Limb (tissue), 2 donors: ENCODE measurements around the gene IFT43.
A peak's percentile ranks its signal among the peaks of the same experiment; 100 is the strongest.

Experiments
- DNase-seq, 2 donors: peaks; one replicate each; pipeline ENCODE4 v3.0.0-alpha.2; 2016; ENCODE audit errors: extremely low spot score in 2 of 2

Gene IFT43

GRCh38 chr14:75985618-75986438, at the start of gene IFT43:
Gene IFT43 (plus strand): TSS chr14:75985763. CDS start chr14:75985787, 24 bp downstream.
- DNase-seq: peak; percentile 91 to 94

GRCh38 chr14:75939200-75939599, 46.4 kb upstream of the IFT43 start:
- DNase-seq: no peak

- no peak for DNase-seq
Observed at GRCh38 chr14:75941030-75941429, 44.5 kb upstream of the IFT43 start.

DNA sequence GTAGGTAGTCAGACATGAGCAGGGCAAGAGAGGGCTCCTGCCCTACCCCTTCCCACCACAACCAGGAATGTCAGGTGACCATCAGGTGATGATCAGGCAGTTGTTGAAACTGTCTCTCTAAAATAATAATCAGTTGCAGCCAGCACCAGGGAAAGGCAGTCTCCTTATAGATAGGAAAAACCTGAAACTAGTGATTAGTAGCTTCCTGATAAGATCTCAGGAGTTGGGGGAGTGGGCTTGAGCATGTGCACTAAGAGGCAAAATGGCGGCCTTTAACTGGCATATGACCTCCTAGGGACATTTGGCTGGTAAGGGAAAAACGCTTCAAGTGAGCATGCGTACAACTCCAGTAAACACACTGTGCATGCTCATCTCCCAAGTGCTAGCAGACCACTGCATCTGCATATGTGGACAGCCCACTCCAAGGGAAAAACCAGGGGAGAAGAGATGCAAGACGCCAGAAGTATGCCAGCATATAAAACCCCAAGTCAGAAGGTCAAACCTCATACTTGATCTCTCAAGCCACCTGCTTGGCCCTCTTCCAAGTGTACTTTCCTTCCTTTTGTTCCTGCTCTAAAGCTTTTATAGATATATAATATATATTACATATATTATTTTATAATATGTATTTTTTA, 40.8 kb upstream of the IFT43 start:
- DNase-seq: no peak

DNA sequence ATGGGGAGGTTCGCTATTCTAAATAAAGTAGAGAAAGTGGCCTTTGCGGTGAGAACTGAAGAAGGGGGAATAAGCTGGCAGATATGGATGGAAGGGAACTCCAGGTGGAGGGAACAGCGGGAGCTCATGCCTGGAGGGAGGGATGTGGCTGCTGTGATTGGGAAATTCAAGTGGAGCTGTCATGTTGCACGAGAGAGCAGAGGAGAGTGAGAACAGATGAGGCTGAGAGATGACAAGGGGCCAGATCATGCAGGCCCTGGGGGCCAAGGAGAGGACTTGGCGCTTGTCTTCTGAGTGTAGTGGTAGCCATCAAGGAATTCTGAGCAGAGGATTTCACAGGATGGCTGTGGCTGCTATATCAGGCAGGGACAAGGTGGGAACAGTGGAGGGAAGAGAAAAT, 38.8 kb upstream of the IFT43 start:
- no peak for DNase-seq

DNA sequence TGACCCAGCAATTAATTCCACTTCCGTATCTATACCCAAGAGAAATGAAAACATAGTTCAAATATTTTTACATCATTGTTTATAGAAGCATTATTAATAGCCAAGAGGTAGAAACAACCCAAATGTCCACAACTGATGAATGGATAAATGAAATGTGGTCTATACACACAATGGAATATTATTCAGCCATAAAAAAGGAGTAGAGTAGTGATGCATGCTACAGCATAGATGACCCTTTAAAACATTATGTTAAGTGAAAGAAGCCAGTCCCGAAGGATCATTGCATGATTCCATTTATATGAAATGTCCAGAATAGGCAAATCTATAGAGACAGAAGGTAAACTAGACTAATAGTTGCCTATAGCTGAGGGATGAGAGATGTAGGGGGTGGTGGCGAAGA, 33.1 kb upstream of the IFT43 start:
- no peak for DNase-seq

DNA sequence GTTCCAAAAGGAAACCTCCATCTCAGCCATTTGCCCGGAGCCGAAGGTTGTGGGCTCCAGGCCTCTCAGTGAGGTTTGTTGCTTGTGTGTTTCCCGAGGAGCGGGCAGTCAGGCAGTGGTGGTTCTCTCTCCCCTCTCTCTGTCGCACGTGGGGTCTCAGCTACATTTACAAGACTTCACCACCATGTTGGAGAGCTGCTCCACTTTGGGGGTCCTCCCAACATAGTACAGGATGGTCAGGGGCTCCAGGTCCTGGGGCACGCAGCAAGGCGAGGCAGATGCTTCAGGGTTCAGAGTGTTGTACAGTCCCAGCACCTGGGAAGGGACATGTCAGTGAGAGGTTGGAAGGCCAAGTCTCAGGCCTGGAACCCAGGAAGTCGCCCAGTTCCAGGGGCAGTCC, 26.5 kb upstream of the IFT43 start:
- no peak for DNase-seq

DNA sequence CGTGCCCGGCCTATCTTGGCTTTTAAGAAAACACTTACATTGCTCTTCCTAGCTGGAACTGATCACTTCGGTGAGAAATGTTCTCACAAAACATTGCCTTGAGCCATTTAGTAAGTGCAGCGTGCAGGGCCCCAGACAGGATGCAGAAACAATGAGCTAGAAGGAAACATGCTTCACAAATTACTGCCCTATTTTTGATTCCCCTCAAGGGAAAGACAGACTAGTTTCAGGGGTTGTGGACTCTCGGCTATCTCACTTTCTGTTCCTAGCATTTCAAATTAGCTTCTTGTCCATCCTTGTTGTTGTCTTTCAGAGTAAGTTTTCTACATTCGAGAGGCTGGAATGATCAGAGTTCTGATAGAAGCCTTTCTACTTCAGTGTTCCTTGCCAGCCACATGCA, 25.3 kb upstream of the IFT43 start:
- DNase-seq: no peak

DNA sequence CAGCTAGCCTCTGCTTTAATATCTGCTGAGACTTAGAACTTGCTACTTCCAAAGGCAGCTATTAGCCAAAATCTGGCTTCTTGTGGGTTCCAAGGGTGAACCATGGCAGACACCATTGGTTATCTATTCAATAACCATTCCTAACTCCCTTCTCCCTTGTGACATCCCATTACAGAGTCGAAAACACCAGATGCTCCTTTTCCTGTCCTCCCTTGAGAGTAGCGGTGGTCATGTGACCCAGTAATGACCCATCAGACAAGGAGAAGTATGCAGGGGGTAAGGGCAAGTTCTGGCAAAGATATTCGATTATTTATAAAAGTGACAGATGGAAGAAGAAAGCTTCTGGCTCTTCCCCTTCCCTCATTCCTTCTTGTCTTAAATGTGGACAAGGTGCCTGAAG, 23.9 kb upstream of the IFT43 start:
- DNase-seq: no peak

- no peak for DNase-seq
Observed at GRCh38 chr14:75967866-75968265, 17.7 kb upstream of the IFT43 start.

GRCh38 chr14:75968456-75968855, 17.1 kb upstream of the IFT43 start:
- no peak for DNase-seq

DNA sequence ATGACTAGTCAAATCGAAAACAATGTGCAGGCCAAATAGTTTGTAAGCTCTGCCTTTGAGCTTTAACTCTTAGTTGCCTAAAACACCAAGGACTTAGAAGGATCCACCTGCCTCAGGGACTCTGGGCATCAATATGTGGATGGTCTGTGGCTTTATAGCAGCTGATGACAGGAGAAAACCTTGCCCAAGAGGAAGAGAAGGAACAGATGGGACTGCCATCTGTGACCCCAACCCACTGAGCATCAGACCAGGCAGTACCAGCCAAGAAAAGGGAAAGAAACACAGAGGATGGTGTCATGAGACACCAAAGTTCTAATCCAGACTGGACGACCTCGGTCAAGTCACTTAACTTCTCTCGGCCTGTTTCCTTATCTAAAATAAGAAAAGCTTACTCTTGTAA, 16.4 kb upstream of the IFT43 start:
- no peak for DNase-seq

DNA sequence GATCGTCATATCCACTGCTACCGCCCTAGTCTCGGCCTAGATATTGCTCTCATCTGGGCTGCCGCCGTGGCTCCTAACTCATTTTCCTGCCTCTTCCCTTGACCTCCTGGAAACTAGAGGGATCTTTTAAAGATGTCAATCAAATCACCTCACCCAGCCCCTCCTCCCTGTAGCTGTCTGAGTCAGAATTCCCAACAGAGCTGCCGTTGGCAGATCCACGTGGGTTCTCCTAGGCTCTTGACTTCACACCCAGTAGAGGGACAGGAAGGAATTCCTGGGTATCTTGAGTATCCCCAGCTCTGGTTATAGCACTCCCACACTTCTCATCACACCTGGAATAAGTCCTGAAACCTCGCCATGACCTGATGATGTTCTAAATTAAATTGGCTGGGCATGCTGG, 15.7 kb upstream of the IFT43 start:
- no peak for DNase-seq

DNA sequence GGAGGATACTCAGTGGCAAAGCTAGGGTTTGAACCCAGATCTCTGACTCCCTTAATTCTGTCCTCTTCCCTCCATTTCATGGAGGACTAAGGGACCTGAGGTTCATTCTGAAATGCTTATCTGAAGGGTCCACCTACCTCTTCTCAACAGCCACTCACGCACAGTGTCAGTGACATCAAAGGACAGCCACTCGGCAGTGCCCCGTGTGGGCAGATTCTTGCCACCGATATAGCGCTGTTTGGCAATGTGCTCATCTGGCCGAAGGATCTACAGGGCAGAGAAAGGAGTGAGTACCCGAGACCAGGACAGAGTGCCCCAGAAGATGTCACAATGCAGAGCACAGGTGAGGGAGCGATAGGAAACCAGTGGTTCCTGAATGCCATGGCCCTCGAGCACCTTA, 14.6 kb upstream of the IFT43 start:
- no peak for DNase-seq

GRCh38 chr14:75971509-75971908, 14.1 kb upstream of the IFT43 start:
- no peak for DNase-seq

DNA sequence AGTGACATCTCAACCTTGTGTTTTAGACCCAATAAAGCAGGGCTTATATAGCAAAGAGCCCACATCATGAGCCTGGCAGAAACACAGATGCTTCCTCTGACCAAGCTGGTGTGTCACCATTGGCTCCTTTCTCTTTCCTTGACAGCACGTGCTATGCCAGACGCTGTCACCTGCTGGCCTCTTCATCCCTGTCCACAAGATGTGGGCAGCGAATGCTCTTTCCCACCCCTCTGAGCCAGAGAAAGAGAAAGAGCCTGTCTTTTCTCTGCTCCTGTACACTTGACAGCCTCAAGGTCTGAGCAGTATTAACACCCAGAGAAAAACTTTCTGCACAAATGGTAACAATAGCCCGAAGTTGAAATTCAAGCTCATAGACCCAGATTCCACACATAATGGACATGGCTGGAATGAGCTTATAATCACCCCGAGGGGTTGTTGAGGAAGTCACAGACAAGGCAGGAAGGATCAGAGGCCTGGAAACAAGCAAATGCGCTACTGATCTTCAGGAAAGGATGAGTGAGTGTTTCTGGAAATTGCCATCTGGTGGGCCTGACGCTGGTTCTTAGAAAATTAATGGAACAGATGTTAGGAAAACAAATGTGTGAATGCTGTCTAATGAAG, 12.7 kb upstream of the IFT43 start:
- no peak for DNase-seq

GRCh38 chr14:75976826-75977581, 8.6 kb upstream of the IFT43 start:
- no peak for DNase-seq

DNA sequence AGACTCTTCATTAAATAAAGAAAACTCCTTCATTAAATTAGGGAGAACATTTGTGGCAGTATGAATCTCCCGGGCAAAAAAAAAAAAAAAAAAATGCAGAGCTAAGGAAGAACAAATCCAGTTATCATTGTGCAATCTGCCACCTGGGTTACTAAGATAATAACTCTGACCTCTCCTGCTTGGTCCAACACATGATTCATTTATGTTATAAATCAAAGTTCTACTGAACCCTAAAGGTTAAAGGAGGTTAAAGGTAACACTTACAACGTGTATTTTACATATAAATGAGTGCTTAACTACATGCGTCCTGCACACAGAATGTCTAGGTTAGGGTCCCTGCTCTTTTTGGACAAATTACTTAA, 8.0 kb upstream of the IFT43 start:
- DNase-seq: no peak

DNA sequence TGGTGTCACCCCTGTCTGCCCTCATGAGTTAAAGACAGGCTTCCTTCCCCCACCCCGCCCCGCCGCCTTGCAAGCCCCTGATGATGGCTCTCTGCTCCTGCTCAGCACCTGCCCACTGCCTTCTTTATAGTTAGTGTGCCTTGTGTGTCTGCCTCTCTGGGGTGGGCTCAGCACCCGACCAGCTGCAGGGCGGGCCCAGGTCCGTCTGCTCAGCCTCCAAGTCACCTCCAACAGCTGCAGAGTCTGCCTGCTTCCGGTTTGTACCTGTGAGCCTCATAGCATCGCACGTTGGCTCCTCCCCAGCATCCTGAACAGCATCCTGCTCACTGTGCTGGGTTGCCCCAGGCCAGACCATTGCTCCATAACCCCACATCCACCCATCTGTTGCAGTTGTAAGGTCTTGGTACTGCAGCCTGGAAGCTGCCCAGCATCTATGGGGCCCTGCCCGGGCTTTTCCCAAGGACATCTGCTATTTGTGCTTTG, 7.3 kb upstream of the IFT43 start:
- no peak for DNase-seq

DNA sequence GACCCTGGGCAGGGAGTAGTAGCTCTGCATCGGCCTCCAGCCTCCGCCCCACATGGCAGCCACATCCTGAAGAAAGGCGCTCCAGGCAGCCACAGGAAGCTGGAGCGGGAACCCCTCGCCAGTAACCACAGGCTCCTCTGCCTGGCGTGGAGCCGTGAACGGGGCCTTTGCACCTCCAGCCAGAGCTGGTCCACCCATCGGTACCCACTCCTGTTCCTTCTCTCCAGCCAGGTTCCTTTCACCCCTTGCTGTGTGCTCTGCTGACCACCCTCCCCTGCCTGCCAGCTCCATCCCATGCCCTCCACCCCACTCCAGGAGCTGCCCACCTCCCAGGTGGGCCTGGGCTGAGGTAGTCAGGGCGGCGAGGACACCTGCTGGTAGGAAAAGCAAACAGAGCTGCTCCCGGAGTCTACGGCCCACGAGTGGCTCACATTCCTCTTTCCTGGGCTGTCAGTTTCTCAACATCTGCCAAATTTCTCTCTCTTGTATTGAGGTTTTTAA, 6.4 kb upstream of the IFT43 start:
- peak in 1 of 2 donors; percentile 71 for DNase-seq

- peak in 1 of 2 donors; percentile 45 for DNase-seq
Observed at GRCh38 chr14:75979648-75980565, 5.7 kb upstream of the IFT43 start.
